Activated T-cell treated with anti-CD3 and anti-CD28 coated beads, Interleukin-2, amount 50 U/mL, for 72 hours (primary cell): ENCODE results near the gene MDM4. TPM values are rescaled to one million over a fixed set of nuclear protein-coding genes. Genes with fewer than 3 reads are reported as not detected.
"Not testable (repeated sequence)": the region's sequence is repeated elsewhere in the genome, so short reads cannot be mapped to it uniquely, and the experiment has no call there.

Experiments used
- ATAC-seq, 2 donors: fragments of 150-1000 bp; cut with Tn5 transposase; replicated peaks in 1 of 2; 2 replicates each; pipeline ENCODE4 v1.10.0; 2021; ENCODE audit warnings: moderate library complexity in 2 of 2, mild to moderate bottlenecking in 1 of 2
- DNase-seq, 2 donors: peaks; one replicate each; pipeline ENCODE4 v3.0.0; 2021 to 2022; ENCODE audit warnings: mixed read lengths in 1 of 2
- H3K27ac Mint-ChIP-seq: one replicate; pipeline ENCODE4 v1.8.0; 2022; ENCODE audit warnings: mild to moderate bottlenecking, moderate library complexity, mixed read lengths
- H3K27me3 Mint-ChIP-seq: one replicate; pipeline ENCODE4 v1.8.0; 2022; ENCODE audit warnings: low read depth, mixed read lengths
- H3K36me3 Mint-ChIP-seq, 2 donors: one replicate each; pipeline ENCODE4 v1.8.0; 2022; ENCODE audit warnings: mixed read lengths in 2 of 2, mild to moderate bottlenecking in 1 of 2; ENCODE audit not compliant: insufficient read depth in 2 of 2
- H3K4me1 Mint-ChIP-seq: one replicate; pipeline ENCODE4 v1.8.0; 2022; ENCODE audit warnings: low read depth, mixed read lengths
- H3K4me3 Mint-ChIP-seq, 2 donors: one replicate each; pipeline ENCODE4 v1.8.0; 2022; ENCODE audit warnings: mild to moderate bottlenecking in 2 of 2, mixed read lengths in 2 of 2, moderate library complexity in 2 of 2
- H3K9me3 Mint-ChIP-seq, 2 donors: one replicate each; pipeline ENCODE4 v1.8.0; 2022; ENCODE audit warnings: mixed read lengths in 2 of 2
- total RNA-seq, 2 donors: library from RNA; stranded (reverse); gene quantifications; one replicate each; pipeline ENCODE4 v1.2.3, GENCODE V29; 2022

MDM4 gene
- total RNA-seq, 2 donors from 2014 or later: 147 to 153 TPM

GRCh38 chr1:204509186-204509635, 7.0 kb upstream of the MDM4 start:
- Mint-ChIP-seq H3K36me3 (peaks cover 0 to 7% of the 10 kb centered on the region in 2 donors), H3K4me1 (peaks cover 40% of the 10 kb centered on the region), H3K9me3 (peaks cover 0 to 2% of the 10 kb centered on the region in 2 donors), H3K27ac (no peak overlapping the region), H3K4me3 (no peak overlapping the region), H3K27me3 (no peaks in the 10 kb centered on the region)
- DNase-seq: no peak
- no peak for ATAC-seq

GRCh38 chr1:204511366-204511765, 4.8 kb upstream of the MDM4 start:
- ATAC-seq (no peak), DNase-seq (no peak)
- Mint-ChIP-seq H3K4me3 (no peak overlapping the region), H3K36me3 (peaks cover 0 to 6% of the 10 kb centered on the region in 2 donors), H3K9me3 (peaks cover 0 to 2% of the 10 kb centered on the region in 2 donors), H3K4me1 (peaks cover 28% of the 10 kb centered on the region), H3K27ac (peak overlapping the region; percentile 24), H3K27me3 (no peaks in the 10 kb centered on the region)

- H3K27ac Mint-ChIP-seq: peak overlapping the region; percentile 99
- H3K9me3 Mint-ChIP-seq: peaks cover 0 to 2% of the 10 kb centered on the region in 2 donors
- H3K27me3 Mint-ChIP-seq: no peaks in the 10 kb centered on the region
- H3K36me3 Mint-ChIP-seq: peaks cover 2 to 3% of the 10 kb centered on the region in 2 donors
- peaks cover 10% of the 10 kb centered on the region for H3K4me1 Mint-ChIP-seq
- peak; percentile 40 to 42 for DNase-seq
- H3K4me3 Mint-ChIP-seq: peak overlapping the region; percentile 94 to 98
- ATAC-seq: no peak
Measured at GRCh38 chr1:204513117-204513716, 3.0 kb upstream of the MDM4 start.

GRCh38 chr1:204514828-204515227, 1.4 kb upstream of the MDM4 start:
- peak overlapping the region; percentile 63 for H3K27ac Mint-ChIP-seq
- DNase-seq (no peak), ATAC-seq (no peak)
- peaks cover 9% of the 10 kb centered on the region for H3K4me1 Mint-ChIP-seq
- H3K9me3 Mint-ChIP-seq: peaks cover 0 to 2% of the 10 kb centered on the region in 2 donors
- H3K36me3 Mint-ChIP-seq: peaks cover 4 to 16% of the 10 kb centered on the region in 2 donors
- no peaks in the 10 kb centered on the region for H3K27me3 Mint-ChIP-seq
- H3K4me3 Mint-ChIP-seq: peak overlapping the region; percentile 20 to 45

GRCh38 chr1:204517382-204517781, 1.2 kb downstream of the MDM4 start:
- H3K9me3 Mint-ChIP-seq, H3K27me3 Mint-ChIP-seq, ATAC-seq, H3K4me3 Mint-ChIP-seq: not testable (repeated sequence)
- peak; percentile 25 to 28 for DNase-seq
- peak overlapping the region; percentile 56 for H3K27ac Mint-ChIP-seq
- H3K4me1 Mint-ChIP-seq: peaks cover 10% of the 10 kb centered on the region
- peaks cover 12 to 31% of the 10 kb centered on the region in 2 donors for H3K36me3 Mint-ChIP-seq

- ATAC-seq: peak; percentile 55 to 65
- H3K4me1 Mint-ChIP-seq: peaks cover 21% of the 10 kb centered on the region
Measured at GRCh38 chr1:204520834-204521709, 4.9 kb downstream of the MDM4 start.

GRCh38 chr1:204521941-204522521, 5.8 kb downstream of the MDM4 start:
- DNase-seq, H3K27ac Mint-ChIP-seq, ATAC-seq, H3K27me3 Mint-ChIP-seq, H3K9me3 Mint-ChIP-seq: not testable (repeated sequence)
- Mint-ChIP-seq H3K4me1 (peaks cover 21% of the 10 kb centered on the region), H3K36me3 (peaks cover 24 to 57% of the 10 kb centered on the region in 2 donors), H3K4me3 (peak overlapping the region in 1 of 2 donors; percentile 2)

More at GRCh38 chr1:204520834-204521709, 4.9 kb downstream of the MDM4 start:
- Mint-ChIP-seq H3K4me3 (peak overlapping the region; percentile 53 to 89), H3K27me3 (no peaks in the 10 kb centered on the region), H3K27ac (peak overlapping the region; percentile 93), H3K9me3 (peaks cover 4 to 7% of the 10 kb centered on the region in 2 donors), H3K36me3 (peaks cover 23 to 54% of the 10 kb centered on the region in 2 donors)
- DNase-seq: peak; percentile 46 to 58

- no peaks in the 10 kb centered on the region for H3K27me3 Mint-ChIP-seq
- H3K4me3 Mint-ChIP-seq: peak overlapping the region; percentile 23 to 53
- H3K4me1 Mint-ChIP-seq: peaks cover 21% of the 10 kb centered on the region
- H3K36me3 Mint-ChIP-seq: peaks cover 22 to 56% of the 10 kb centered on the region in 2 donors
- H3K27ac Mint-ChIP-seq: peak overlapping the region; percentile 43
- DNase-seq (peak in 1 of 2 donors; percentile 38), ATAC-seq (peak in 1 of 2 donors; percentile 51)
- peaks cover 4 to 7% of the 10 kb centered on the region in 2 donors for H3K9me3 Mint-ChIP-seq
Measured at GRCh38 chr1:204523605-204524215, 7.5 kb downstream of the MDM4 start.

GRCh38 chr1:204524986-204525385, 8.8 kb downstream of the MDM4 start:
- Mint-ChIP-seq H3K36me3 (peaks cover 22 to 47% of the 10 kb centered on the region in 2 donors), H3K9me3 (peaks cover 4 to 7% of the 10 kb centered on the region in 2 donors), H3K27ac (peak overlapping the region; percentile 78), H3K27me3 (no peaks in the 10 kb centered on the region), H3K4me1 (peaks cover 21% of the 10 kb centered on the region), H3K4me3 (peak overlapping the region; percentile 34 to 49)
- DNase-seq (no peak), ATAC-seq (peak; percentile 24 to 32)

- Mint-ChIP-seq H3K4me1 (peaks cover 26% of the 10 kb centered on the region), H3K9me3 (peaks cover 3% of the 10 kb centered on the region in 2 donors), H3K36me3 (peaks cover 21 to 43% of the 10 kb centered on the region in 2 donors), H3K4me3 (no peak overlapping the region), H3K27me3 (no peaks in the 10 kb centered on the region), H3K27ac (no peak overlapping the region)
- no peak for DNase-seq
- no peak for ATAC-seq
Measured at GRCh38 chr1:204528241-204528640, 12.0 kb downstream of the MDM4 start.

GRCh38 chr1:204528677-204529076, 12.5 kb downstream of the MDM4 start:
- no peaks in the 10 kb centered on the region for H3K27me3 Mint-ChIP-seq
- H3K4me3 Mint-ChIP-seq: no peak overlapping the region
- H3K36me3 Mint-ChIP-seq: peaks cover 18 to 41% of the 10 kb centered on the region in 2 donors
- peaks cover 24% of the 10 kb centered on the region for H3K4me1 Mint-ChIP-seq
- no peak for DNase-seq
- H3K27ac Mint-ChIP-seq: no peak overlapping the region
- peaks cover 2 to 3% of the 10 kb centered on the region in 2 donors for H3K9me3 Mint-ChIP-seq
- no peak for ATAC-seq

GRCh38 chr1:204529371-204529895, 13.2 kb downstream of the MDM4 start:
- ATAC-seq (no peak), DNase-seq (no peak)
- no peak overlapping the region for H3K4me3 Mint-ChIP-seq
- H3K4me1 Mint-ChIP-seq: peaks cover 16% of the 10 kb centered on the region
- H3K27me3 Mint-ChIP-seq: no peaks in the 10 kb centered on the region
- no peak overlapping the region for H3K27ac Mint-ChIP-seq
- no peaks in the 10 kb centered on the region for H3K9me3 Mint-ChIP-seq
- H3K36me3 Mint-ChIP-seq: peaks cover 14 to 44% of the 10 kb centered on the region in 2 donors
